GM10266 (cell line): ENCODE data around the gene NUBP2.

Experiments
- DNase-seq: peaks from one replicate; pipeline ENCODE4 v3.0.0; 2012; ENCODE audit errors: extremely low spot score
- CTCF ChIP-seq: IDR thresholded peaks from 2 replicates; pipeline ENCODE4 v1.5.1; 2012; ENCODE audit warnings: mild to moderate bottlenecking, low read depth; ENCODE audit not compliant: control insufficient read depth, insufficient read depth; ENCODE audit errors: missing control alignments

NUBP2 gene

GRCh38 chr16:1777375-1778199, 5.2 kb upstream of the NUBP2 start:
- DNase-seq = no peak
- no peak for TF ChIP-seq CTCF

GRCh38 chr16:1778200-1779179, 4.3 kb upstream of the NUBP2 start:
- TF ChIP-seq CTCF = no peak
- DNase-seq = no peak

GRCh38 chr16:1779234-1779701, 3.5 kb upstream of the NUBP2 start:
- no peak for DNase-seq
- no peak for TF ChIP-seq CTCF

GRCh38 chr16:1779741-1780676, 2.8 kb upstream of the NUBP2 start:
- DNase-seq = no peak
- no peak for TF ChIP-seq CTCF

- no peak for TF ChIP-seq CTCF
- no peak for DNase-seq
Observed at GRCh38 chr16:1780677-1781072, 2.1 kb upstream of the NUBP2 start.

GRCh38 chr16:1781254-1781653, 1.5 kb upstream of the NUBP2 start:
- DNase-seq = no peak
- TF ChIP-seq CTCF = no peak
